22Rv1 (cell line): ENCODE results near the gene NRROS.

Experiments
- CTCF ChIP-seq: fragments of 450-650 bp; IDR thresholded peaks from 2 replicates; pipeline ENCODE4 v1.5.1; 2017; ENCODE audit warnings: mild to moderate bottlenecking
- ZFX ChIP-seq: fragments of 450-650 bp; IDR thresholded peaks from 2 replicates; pipeline ENCODE4 v1.6.1; 2017; ENCODE audit warnings: antibody characterized with exemption, borderline replicate concordance

GRCh38 chr3:196617256-196617655, 22.2 kb upstream of the NRROS start:
- TF ChIP-seq CTCF (no peak), ZFX (no peak)
